Left ventricle myocardium inferior (tissue), 1 donor: ENCODE results near the gene ACTN3. TPM values are rescaled to one million over a fixed set of nuclear protein-coding genes. Genes with fewer than 3 reads are reported as not detected.

Experiments
- DNase-seq: peaks from one replicate; pipeline ENCODE4 v3.0.0-alpha.2; 2020
- H3K27ac ChIP-seq: fragments of 200-600 bp; replicated peaks from 2 replicates; pipeline ENCODE4 v1.8.0; 2021
- H3K27me3 ChIP-seq: fragments of 200-600 bp; 2 replicates; pipeline ENCODE4 v1.8.0; 2021; ENCODE audit warnings: low read depth
- H3K36me3 ChIP-seq: fragments of 200-600 bp; 2 replicates; pipeline ENCODE4 v1.8.0; 2021
- H3K4me1 ChIP-seq: fragments of 200-600 bp; 2 replicates; pipeline ENCODE4 v1.8.0; 2021
- H3K4me3 ChIP-seq: fragments of 200-600 bp; 2 replicates; pipeline ENCODE4 v1.8.0; 2021; ENCODE audit warnings: mild to moderate bottlenecking, moderate library complexity
- H3K9me3 ChIP-seq: fragments of 200-600 bp; replicated peaks from 2 replicates; pipeline ENCODE4 v1.8.0; 2021
- intact Hi-C: fragments of 100-400 bp; cut with micrococcal nuclease; formaldehyde crosslinking; loops from one replicate; pipeline ENCODE4 v1.11.0; 2022
- total RNA-seq: library from RNA; stranded (reverse); fragmentation: NEBNext Ultra II Directional; extraction: Animal tissue kit (Norgen Biotek cat#: 25700); gene quantifications from one replicate; pipeline ENCODE4 v1.2.1, GENCODE V29; 2021
- TF ChIP-seq, protein P1 (sequence below): fragments of 200-600 bp; IDR thresholded peaks from 2 replicates; pipeline ENCODE4 v1.8.0; 2021; ENCODE audit warnings: antibody characterized with exemption, mild to moderate bottlenecking, borderline replicate concordance
- donor health status: DM: no; HTN: yes; CAD: no; lungs with severe emphysema.

ACTN3 gene
- total RNA-seq, 1 donor from 2014 or later: not detected

DNA sequence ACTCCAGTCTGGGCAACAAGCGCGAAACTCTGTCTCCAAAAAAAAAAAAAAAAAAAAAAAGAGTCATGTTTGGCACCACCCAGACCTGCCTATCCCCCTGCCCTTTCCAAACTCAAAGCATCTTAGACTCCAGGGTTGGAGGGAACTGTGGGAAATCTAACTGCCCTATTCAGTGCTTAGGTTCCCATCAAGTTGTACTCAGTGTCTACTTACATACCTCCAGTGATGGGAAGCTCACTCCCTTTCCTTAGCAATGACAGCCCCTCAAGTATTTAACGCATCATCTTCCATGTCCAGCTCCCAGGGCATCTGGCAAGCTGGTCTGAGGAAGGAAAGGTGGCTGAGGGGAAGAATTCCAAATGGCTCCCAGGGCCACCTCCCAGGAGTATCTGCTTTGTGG lies 3.0 kb downstream of the ACTN3 start:
- Histone ChIP-seq H3K36me3 (no peaks in the 10 kb centered on the region), H3K27ac (no peak overlapping the region), H3K4me3 (no peak overlapping the region), H3K27me3 (peaks cover 4% of the 10 kb centered on the region), H3K9me3 (no peaks in the 10 kb centered on the region), H3K4me1 (peaks cover 22% of the 10 kb centered on the region)
- TF ChIP-seq, protein P1, sequence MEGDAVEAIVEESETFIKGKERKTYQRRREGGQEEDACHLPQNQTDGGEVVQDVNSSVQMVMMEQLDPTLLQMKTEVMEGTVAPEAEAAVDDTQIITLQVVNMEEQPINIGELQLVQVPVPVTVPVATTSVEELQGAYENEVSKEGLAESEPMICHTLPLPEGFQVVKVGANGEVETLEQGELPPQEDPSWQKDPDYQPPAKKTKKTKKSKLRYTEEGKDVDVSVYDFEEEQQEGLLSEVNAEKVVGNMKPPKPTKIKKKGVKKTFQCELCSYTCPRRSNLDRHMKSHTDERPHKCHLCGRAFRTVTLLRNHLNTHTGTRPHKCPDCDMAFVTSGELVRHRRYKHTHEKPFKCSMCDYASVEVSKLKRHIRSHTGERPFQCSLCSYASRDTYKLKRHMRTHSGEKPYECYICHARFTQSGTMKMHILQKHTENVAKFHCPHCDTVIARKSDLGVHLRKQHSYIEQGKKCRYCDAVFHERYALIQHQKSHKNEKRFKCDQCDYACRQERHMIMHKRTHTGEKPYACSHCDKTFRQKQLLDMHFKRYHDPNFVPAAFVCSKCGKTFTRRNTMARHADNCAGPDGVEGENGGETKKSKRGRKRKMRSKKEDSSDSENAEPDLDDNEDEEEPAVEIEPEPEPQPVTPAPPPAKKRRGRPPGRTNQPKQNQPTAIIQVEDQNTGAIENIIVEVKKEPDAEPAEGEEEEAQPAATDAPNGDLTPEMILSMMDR: no peak
- intact Hi-C loops: no loop called here
- no peak for DNase-seq

DNA sequence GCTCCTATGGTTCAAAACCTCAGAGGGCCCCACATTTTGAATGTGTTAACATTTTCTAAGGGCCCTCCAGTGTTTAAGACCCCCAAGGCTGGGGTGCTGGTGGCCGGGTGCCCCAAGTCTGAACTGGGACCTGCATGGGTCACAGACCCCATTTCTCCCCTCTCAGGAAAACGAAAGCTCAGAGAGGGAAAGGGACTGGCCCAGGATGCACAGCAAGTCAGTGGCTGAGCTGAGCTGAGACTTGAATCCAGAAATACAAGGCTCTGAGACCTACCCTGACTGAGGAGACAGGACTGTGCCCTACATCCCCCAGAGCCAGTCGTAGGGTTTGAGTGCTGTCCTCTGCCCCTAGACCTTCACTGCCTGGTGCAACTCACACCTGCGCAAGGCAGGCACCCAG lies 4.2 kb downstream of the ACTN3 start:
- Histone ChIP-seq H3K27ac (no peak overlapping the region), H3K4me3 (no peak overlapping the region), H3K9me3 (no peaks in the 10 kb centered on the region), H3K4me1 (peaks cover 11% of the 10 kb centered on the region), H3K36me3 (no peaks in the 10 kb centered on the region), H3K27me3 (peaks cover 15% of the 10 kb centered on the region)
- intact Hi-C loops: no loop called here
- no peak for DNase-seq
- TF ChIP-seq, protein P1: no peak

DNA sequence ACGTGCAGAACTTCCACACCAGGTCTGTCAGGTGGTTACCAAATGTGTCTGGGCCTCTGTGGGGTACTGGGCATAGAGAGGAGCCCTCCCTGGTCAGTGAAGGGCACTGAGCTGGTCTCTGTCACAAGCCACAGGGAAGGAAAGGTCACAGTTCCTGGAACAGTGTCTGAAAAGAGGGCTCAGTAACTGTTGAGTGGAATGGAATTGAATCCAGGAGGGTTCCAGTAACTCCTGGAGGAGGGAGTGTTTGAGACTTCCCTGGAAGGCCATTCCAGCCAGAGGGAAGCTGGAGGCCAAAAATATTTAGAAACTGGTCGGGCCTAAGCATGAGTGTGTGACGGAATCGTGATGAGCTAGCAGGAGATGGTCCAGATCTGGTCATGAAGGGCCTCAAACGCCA lies 7.9 kb downstream of the ACTN3 start:
- TF ChIP-seq, protein P1: no peak
- H3K4me3 ChIP-seq: no peak overlapping the region
- no peak overlapping the region for H3K27ac ChIP-seq
- no peak for DNase-seq
- intact Hi-C loops: no loop called here
- peaks cover 10% of the 10 kb centered on the region for H3K4me1 ChIP-seq
- H3K9me3 ChIP-seq: no peaks in the 10 kb centered on the region
- no peaks in the 10 kb centered on the region for H3K36me3 ChIP-seq
- H3K27me3 ChIP-seq: peaks cover 46% of the 10 kb centered on the region

DNA sequence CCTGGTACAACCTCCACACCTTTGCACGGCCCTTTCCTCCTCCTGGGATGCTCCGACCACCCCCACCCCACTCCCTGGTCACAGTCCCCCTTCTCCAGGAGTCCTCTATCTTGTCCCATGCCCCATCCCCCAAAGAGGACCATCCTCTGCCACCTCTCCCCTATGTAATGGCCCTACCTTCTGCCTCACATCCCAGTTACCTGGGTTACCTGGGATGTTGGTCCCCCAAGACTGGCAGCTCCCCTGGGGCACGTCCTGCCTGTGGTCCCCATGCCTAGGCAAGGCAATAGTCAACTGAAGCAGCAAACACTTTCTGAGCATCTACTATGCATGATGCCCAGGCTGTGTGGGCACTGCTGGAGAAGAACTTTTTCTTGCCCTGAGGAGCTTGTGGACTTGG lies 8.7 kb downstream of the ACTN3 start:
- no peak for DNase-seq
- Histone ChIP-seq H3K4me3 (no peak overlapping the region), H3K4me1 (peaks cover 10% of the 10 kb centered on the region), H3K27me3 (peaks cover 46% of the 10 kb centered on the region), H3K36me3 (no peaks in the 10 kb centered on the region), H3K9me3 (no peaks in the 10 kb centered on the region), H3K27ac (no peak overlapping the region)
- TF ChIP-seq, protein P1: no peak
- intact Hi-C loops: no loop called here

DNA sequence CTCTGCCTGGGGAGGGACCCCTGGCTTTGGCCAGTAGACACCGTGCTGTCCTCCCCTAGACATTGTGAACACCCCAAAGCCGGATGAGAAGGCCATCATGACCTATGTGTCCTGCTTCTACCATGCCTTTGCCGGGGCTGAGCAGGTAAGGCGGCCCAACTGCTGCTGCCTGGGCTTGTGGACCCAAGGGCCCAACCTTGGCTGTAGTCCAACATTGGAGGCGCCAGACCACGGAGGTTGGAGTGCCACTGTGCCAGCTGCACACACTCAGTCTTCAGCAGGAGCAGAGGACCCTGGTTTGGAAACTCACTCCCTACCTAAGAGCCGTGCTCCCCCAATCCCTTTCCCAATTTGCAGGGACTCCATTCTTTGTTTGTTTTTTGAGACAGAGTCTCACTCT lies 9.4 kb downstream of the ACTN3 start:
- Histone ChIP-seq H3K4me3 (no peak overlapping the region), H3K36me3 (no peaks in the 10 kb centered on the region), H3K27ac (no peak overlapping the region), H3K4me1 (peaks cover 10% of the 10 kb centered on the region), H3K9me3 (no peaks in the 10 kb centered on the region), H3K27me3 (peaks cover 46% of the 10 kb centered on the region)
- intact Hi-C loops: no loop called here
- no peak for DNase-seq
- TF ChIP-seq, protein P1: no peak
